Osteoblast (primary cell): ENCODE results near the gene IARS2. TPM values are rescaled to one million over a fixed set of nuclear protein-coding genes. Genes with fewer than 3 reads are reported as not detected.
"Not testable (repeated sequence)": the region's sequence is repeated elsewhere in the genome, so short reads cannot be mapped to it uniquely, and the experiment has no call there.

Source experiments
- DNase-seq: peaks from one replicate; pipeline ENCODE4 v3.0.0; 2011; ENCODE audit warnings: low spot score, mixed read lengths; ENCODE audit not compliant: insufficient read length; ENCODE audit errors: missing footprints
- H2AFZ ChIP-seq: 2 replicates; pipeline ENCODE4 v1.6.0; 2011; ENCODE audit warnings: mild to moderate bottlenecking, low read length
- H3K27ac ChIP-seq: 2 replicates; pipeline ENCODE4 v1.5.1; 2011; ENCODE audit warnings: mild to moderate bottlenecking, low read depth, low read length, moderate library complexity
- H3K27me3 ChIP-seq: 2 replicates; pipeline ENCODE4 v1.6.0; 2012; ENCODE audit warnings: mild to moderate bottlenecking, control low read depth, inconsistent platforms, low read length, moderate library complexity; ENCODE audit not compliant: insufficient read depth
- H3K36me3 ChIP-seq: 2 replicates; pipeline ENCODE4 v1.5.1; 2011; ENCODE audit warnings: mild to moderate bottlenecking, low read length, control low read depth, moderate library complexity; ENCODE audit not compliant: insufficient read depth
- H3K4me1 ChIP-seq: 2 replicates; pipeline ENCODE4 v1.5.1; 2011; ENCODE audit warnings: mild to moderate bottlenecking, low read length, control low read depth, moderate library complexity; ENCODE audit not compliant: insufficient read depth
- H3K4me2 ChIP-seq: 2 replicates; pipeline ENCODE4 v1.6.0; 2011; ENCODE audit warnings: mild to moderate bottlenecking, low read length; ENCODE audit not compliant: insufficient read depth
- H3K4me3 ChIP-seq: fragments of 200-600 bp; sonication (generic); 3 replicates; pipeline ENCODE4 v1.5.1; 2012; ENCODE audit warnings: mild to moderate bottlenecking, low read length, inconsistent platforms; ENCODE audit not compliant: insufficient read depth
- H3K79me2 ChIP-seq: 2 replicates; pipeline ENCODE4 v1.6.0; 2012; ENCODE audit warnings: mild to moderate bottlenecking, low read length, control low read depth, inconsistent platforms; ENCODE audit not compliant: insufficient read depth
- H3K9me3 ChIP-seq: 2 replicates; pipeline ENCODE4 v1.5.1; 2011; ENCODE audit warnings: low read depth, low read length, control low read depth
- H4K20me1 ChIP-seq: 2 replicates; pipeline ENCODE4 v1.6.0; 2012; ENCODE audit warnings: mild to moderate bottlenecking, low read length, control low read depth; ENCODE audit not compliant: insufficient read depth
- CTCF ChIP-seq: IDR thresholded peaks from 2 replicates; pipeline ENCODE4 v1.5.1; 2011; ENCODE audit warnings: mild to moderate bottlenecking, low read depth, low read length, moderate library complexity; ENCODE audit errors: extremely low read depth
- total RNA-seq: library from RNA; depleted of rRNA; stranded (reverse); fragments of >200 nt; gene quantifications from 2 replicates; pipeline ENCODE4 v1.2.3, GENCODE V29; 2012

Gene IARS2
- total RNA-seq, 1 donor: 79.3 TPM

- H3K4me1 ChIP-seq: peaks cover 3% of the 10 kb centered on the region
- H3K4me3 ChIP-seq: no peak overlapping the region
- no peaks in the 10 kb centered on the region for H3K27me3 ChIP-seq
- H3K79me2 ChIP-seq: no peaks in the 10 kb centered on the region
- no peak overlapping the region for H2AFZ ChIP-seq
- DNase-seq: no peak
- H4K20me1 ChIP-seq: no peaks in the 10 kb centered on the region
- H3K36me3 ChIP-seq: peaks cover 62% of the 10 kb centered on the region
- TF ChIP-seq CTCF: no peak
- no peak overlapping the region for H3K4me2 ChIP-seq
- no peaks in the 10 kb centered on the region for H3K9me3 ChIP-seq
- H3K27ac ChIP-seq: peak overlapping the region; percentile 29
Measured at GRCh38 chr1:220151454-220151853, 57.5 kb downstream of the IARS2 start.

GRCh38 chr1:220153147-220153546 lies 59.2 kb downstream of the IARS2 start:
- TF ChIP-seq CTCF: no peak
- H3K36me3 ChIP-seq: peaks cover 69% of the 10 kb centered on the region
- H3K27ac ChIP-seq: no peak overlapping the region

GRCh38 chr1:220156620-220157146 lies 62.8 kb downstream of the IARS2 start:
- no peak overlapping the region for H3K27ac ChIP-seq
- no peak overlapping the region for H2AFZ ChIP-seq
- DNase-seq: no peak
- H3K79me2 ChIP-seq: no peaks in the 10 kb centered on the region
- peaks cover 69% of the 10 kb centered on the region for H3K36me3 ChIP-seq
- no peak overlapping the region for H3K4me3 ChIP-seq
- no peak overlapping the region for H3K4me2 ChIP-seq
- H3K9me3 ChIP-seq: no peaks in the 10 kb centered on the region
- TF ChIP-seq CTCF: no peak
- H4K20me1 ChIP-seq: no peaks in the 10 kb centered on the region
- H3K4me1 ChIP-seq: peaks cover under 1% of the 10 kb centered on the region
- H3K27me3 ChIP-seq: no peaks in the 10 kb centered on the region

More at GRCh38 chr1:220153147-220153546, 59.2 kb downstream of the IARS2 start:
- Histone ChIP-seq H3K9me3 (no peaks in the 10 kb centered on the region), H3K4me2 (no peak overlapping the region), H2AFZ (no peak overlapping the region), H3K27me3 (no peaks in the 10 kb centered on the region), H3K79me2 (no peaks in the 10 kb centered on the region), H3K4me3 (no peak overlapping the region), H4K20me1 (no peaks in the 10 kb centered on the region), H3K4me1 (peaks cover 3% of the 10 kb centered on the region)
- no peak for DNase-seq

- Histone ChIP-seq H3K4me2 (no peak overlapping the region), H3K4me1 (no peaks in the 10 kb centered on the region), H3K36me3 (peaks cover 61% of the 10 kb centered on the region), H3K4me3 (no peak overlapping the region), H2AFZ (no peak overlapping the region), H3K9me3 (no peaks in the 10 kb centered on the region), H3K27me3 (no peaks in the 10 kb centered on the region), H4K20me1 (no peaks in the 10 kb centered on the region), H3K27ac (no peak overlapping the region), H3K79me2 (no peaks in the 10 kb centered on the region)
- DNase-seq: no peak
- no peak for TF ChIP-seq CTCF
Measured at GRCh38 chr1:220157738-220158137, 63.8 kb downstream of the IARS2 start.

GRCh38 chr1:220158530-220158929 lies 64.6 kb downstream of the IARS2 start:
- DNase-seq, H3K9me3 ChIP-seq, H3K4me3 ChIP-seq, H3K4me1 ChIP-seq, H3K27ac ChIP-seq, H4K20me1 ChIP-seq, H2AFZ ChIP-seq, H3K4me2 ChIP-seq, H3K79me2 ChIP-seq, H3K27me3 ChIP-seq: not testable (repeated sequence)
- peaks cover 56% of the 10 kb centered on the region for H3K36me3 ChIP-seq
